NCI-H2196 (cell line): ENCODE measurements around the gene LIPN.
"Not testable (repeated sequence)": the region's sequence is repeated elsewhere in the genome, so short reads cannot be mapped to it uniquely, and the experiment has no call there.

Experiments
- DNase-seq: peaks from one replicate; lab custom pipeline; 2025; ENCODE audit not compliant: unreplicated experiment; lab: John Stamatoyannopoulos, UW

Gene LIPN

DNA sequence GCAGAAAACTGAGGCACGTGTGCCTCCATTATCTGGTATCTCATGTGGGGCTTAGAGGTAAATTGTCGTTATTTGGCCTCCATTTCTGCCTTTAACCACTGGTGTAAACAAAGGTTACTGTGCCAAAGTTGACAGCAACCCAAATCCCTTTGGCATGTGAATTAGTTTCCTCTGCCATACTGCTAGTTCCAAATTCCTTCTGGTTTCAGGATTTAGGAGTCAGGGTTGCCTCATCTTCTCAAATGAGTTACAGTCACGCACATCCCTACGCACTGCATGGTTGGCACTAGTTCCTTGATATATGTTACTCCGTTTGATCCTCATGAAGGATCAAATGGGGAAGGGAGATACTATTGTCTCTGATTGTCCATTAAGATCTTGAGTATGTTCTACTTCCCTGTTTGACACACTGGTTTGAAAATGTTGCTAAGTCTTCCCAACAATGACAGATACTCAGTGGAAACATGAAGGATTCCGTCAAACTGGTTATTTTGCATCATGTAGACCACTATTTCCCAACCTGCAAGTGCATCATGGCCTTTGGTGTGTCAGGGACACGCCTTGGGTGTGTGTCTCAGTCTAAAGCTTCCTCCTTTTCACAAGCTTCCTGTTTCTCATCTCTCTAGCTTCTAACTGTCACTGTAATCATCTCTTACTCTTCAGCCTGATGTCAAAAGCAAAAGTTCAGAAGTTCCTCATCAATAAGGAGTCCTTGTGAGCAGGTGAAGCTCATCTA, at the start of gene LIPN:
Gene LIPN, plus strand, starts transcription at position 655 of the 736 bp plus-strand sequence. CDS start 1,386 bp downstream, outside the sequence.
- DNase-seq, result no peak

GRCh38 chr10:88715517-88715916, 44.3 kb upstream of the LIPN start:
- no peak for DNase-seq

DNA sequence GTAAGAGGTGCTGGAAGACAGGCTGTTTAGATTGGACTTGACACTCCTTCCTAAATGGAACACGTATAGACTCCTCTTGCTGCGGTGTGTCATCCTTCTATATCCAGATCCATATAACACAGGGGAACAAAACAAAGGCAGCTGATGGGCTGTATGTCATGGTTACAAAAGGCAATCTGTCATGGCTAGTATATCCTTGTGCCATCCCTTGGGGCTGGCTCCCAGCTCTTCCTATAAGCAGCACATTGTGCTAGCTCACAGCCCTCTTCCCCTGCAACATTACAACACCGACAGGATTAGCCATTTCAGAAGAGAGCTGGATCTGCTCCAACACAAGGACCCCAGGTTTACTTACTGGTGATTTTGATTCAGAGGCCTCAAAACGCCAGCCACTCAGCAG, 38.4 kb upstream of the LIPN start:
- DNase-seq, result no peak

DNA sequence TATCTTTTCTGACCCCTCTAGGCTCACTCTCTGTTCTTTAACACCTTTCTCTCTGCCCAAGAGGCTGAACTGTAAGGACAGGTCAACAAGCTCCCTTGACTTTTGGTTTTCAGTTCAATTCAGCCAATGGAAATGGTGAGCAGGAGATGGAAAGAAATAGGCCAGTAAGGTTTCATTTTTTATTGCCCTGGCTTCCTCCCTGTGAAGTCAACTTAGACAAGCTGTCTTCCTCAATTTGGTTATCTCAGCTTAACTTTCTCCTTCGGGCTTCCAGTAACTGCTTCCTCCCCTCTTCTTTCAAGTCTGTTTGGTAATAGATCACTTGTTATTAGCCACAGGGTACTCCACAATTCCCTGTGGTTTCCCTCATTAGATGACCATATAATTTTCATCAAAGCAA, 34.0 kb upstream of the LIPN start:
- DNase-seq, result no peak

DNA sequence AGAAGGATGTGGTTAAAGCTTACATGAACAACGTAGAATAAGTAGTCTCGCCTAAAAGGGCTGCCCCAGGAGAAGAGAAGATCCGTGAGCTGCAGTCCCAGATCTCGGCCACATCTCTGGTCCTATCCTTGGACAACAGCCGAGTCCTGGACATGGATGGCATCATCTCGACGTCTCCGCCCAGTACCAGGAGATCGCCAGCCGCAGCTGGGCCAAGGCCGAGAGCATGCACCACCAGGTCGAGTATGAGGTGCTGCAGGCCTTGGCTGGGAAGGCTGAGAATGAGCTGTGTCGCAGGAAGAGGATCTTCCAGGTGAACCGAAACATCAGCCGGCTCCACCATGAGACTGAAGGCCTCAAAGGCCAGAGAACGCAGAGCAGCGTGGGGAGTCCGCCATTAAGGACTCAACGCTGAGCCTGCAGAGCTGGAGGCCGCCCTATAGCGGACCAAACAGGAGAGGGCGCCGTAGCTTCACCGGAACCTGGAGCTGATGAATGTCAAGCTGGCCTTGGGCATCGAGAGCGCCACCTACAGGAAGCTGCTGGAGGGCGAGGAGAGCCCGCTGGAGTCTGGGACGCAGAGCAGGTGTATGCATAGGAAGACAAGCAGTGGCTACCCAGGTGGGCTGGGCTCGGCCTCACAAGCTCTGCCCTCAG, 31.6 kb upstream of the LIPN start:
- no peak for DNase-seq

DNA sequence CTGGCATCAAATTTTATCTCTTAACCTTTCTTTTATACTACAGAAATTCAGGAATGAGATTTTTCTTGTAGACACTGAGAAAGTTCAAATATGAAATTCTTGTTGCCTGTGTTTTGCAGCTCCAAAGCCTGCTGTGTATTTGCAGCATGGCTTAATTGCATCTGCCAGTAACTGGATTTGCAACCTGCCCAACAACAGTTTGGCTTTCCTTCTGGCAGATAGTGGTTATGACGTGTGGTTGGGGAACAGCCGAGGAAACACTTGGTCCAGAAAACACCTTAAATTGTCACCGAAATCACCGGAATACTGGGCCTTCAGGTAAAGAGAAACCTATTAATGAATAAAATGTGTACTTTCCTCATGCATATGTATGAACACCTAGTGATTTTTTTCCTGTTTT, 29.0 kb upstream of the LIPN start:
- DNase-seq, result no peak

DNA sequence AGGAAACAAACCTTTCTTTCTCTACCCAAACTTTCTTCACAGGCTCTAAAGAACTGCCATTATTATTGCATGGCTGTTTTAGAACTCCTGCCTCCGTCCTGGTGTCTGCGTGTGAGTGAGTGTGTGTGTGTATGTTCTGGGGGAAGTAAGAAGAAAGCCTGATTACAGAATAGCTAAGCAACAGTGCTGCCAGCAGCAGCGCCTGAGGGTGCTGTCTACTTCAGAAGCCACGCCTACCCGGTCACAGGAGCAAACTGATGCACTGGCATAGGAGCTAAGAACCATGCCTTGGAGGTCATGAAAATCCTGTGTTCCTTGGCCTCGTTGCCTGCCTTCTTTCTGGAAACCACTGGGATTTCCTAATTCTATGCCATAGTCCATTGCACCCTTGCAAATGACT, 28.5 kb upstream of the LIPN start:
- DNase-seq, result no peak

GRCh38 chr10:88733215-88733614, 26.6 kb upstream of the LIPN start:
- DNase-seq, result no peak

DNA sequence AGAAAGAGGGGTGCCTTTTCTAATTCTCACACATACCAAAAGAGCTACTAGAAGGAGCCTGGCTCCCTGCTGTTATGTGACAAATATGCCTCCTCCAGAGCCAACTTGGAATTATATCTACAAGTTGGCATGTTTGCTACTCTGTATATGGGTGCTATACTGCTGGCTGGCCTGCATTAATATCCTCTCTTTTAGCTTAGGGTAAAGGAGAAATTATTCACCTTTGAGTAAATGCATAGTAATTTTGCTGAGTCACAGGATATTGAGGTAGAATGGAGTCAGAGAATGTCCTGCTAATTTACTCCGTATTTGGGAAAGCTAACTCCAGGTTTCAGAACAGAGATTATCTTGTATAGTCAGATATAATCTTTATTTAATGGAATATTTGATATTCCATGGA, 24.2 kb upstream of the LIPN start:
- no peak for DNase-seq

DNA sequence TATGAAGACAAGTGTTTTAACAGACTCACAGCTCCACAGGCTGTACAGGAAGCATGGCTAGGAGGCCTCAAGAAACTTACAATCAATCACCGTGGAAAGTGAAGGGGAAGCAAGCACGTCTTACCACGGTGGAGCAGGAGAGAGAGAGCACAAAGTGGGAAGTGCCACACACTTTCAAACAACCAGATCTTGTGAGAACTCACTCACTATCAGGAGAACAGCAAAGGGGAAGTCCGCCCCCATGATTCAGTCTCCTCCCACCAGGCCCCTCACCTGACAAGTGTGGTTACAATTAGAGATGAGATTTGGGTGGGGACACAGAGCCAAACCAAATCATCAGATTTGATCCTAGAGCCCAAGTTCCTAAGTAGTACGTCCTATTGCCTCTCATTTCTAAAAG, 17.9 kb upstream of the LIPN start:
- DNase-seq, result not testable (repeated sequence)

GRCh38 chr10:88742448-88742847, 17.4 kb upstream of the LIPN start:
- DNase-seq, result no peak

- DNase-seq, result no peak
Observed at GRCh38 chr10:88744002-88744401, 15.8 kb upstream of the LIPN start.

- no peak for DNase-seq
Observed at GRCh38 chr10:88745633-88746032, 14.2 kb upstream of the LIPN start.

GRCh38 chr10:88754287-88754686, 5.5 kb upstream of the LIPN start:
- no peak for DNase-seq

DNA sequence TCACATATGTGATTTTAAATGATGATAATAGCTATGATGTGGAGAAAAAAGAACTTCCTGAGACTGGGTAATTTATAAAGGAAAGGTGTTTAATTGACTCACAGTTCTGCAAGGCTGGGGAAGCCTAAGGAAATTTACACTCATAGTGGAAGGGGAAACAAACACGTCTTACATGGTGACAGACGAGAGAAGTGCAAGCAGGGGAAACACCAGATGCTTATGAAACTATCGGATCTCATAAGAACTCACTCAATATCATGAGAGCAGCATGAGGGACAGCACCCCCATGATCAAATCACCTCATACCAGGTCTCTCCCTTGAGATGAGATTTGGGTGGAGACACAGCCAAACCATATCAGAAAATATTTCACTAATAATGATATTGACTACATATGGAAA, 4.1 kb upstream of the LIPN start:
- no peak for DNase-seq

DNA sequence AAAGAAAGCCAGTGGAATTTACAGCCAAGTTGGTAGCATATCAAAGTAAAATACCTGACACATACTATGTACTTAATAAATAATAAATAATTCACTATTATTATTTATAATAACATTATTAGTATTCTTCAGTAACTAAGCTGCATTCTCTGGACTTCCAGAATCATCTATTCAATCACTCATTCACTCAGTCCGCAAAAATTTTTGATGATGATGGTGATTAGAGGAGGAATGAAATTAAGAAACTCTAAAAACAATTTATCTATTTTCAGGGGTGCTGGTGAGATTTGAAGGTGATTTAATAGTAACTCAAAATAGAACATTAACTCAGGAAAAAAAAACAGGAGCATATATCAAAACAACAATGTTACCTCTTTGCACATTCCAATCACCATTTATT, 3.2 kb upstream of the LIPN start:
- no peak for DNase-seq

DNA sequence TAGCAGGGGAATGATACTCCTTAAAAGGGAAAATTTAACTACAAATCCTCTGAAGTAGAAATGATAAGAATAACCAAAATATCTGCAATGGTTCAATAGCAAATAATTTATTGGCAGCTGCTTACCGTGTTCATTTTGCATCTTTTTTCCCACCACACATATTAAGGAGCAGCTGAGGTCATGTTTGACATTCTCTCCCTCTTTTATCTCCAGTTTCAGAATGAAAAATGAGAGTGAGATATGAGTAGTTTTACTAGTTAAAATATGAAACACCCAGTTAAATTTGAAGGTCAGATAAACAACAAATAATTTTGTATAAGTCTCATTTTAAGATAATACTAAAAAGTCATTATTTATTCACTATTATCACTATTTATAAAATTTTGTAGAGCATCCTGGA, 3.1 kb downstream of the LIPN start:
- DNase-seq, result no peak

- DNase-seq, result no peak
Observed at GRCh38 chr10:88763441-88763840, 3.6 kb downstream of the LIPN start.

GRCh38 chr10:88764110-88764509, 4.3 kb downstream of the LIPN start:
- no peak for DNase-seq

- DNase-seq, result no peak
Observed at GRCh38 chr10:88765816-88766215, 6.0 kb downstream of the LIPN start.

DNA sequence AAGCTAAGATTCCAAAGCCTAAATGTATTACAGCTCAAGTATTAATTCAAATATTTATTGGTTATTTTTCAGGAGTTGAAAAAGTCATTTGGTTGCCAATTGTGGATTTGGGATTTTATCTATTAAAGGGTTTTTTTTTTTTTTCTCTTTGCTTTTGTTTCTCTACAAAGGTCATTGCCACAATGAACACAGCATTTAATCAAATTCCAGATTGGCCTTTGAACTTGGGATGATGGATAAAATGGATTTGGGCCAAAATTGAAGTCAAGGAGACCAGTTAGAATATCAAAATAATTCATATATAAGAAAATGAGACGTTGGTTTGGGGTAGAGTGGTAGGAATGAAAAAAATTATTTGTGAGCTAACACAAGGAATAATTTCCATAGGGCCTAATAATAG, 9.6 kb downstream of the LIPN start:
- DNase-seq, result no peak

GRCh38 chr10:88781206-88781605, 21.4 kb downstream of the LIPN start:
- no peak for DNase-seq

DNA sequence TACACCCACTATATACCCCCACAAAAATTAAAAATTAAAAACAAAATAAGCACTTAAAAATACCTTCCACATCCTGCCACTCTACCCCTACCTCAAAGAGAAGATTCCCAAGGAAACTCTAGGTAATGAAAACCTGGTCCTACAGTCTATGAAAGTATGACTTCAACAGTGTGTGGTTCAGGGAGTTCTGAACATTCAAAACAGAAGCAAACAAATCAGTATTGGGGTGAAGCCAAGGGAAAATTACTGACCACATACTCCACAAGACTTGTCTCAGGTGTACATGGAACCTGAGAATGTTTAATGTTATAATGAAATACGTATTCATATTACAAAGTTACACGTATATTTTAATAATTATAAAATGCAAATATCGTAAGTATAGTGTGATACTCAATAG, 22.4 kb downstream of the LIPN start:
- no peak for DNase-seq
